IPS-18c (cell line): ENCODE measurements around the gene CHRM2.
"Not testable (repeated sequence)": the region's sequence is repeated elsewhere in the genome, so short reads cannot be mapped to it uniquely, and the experiment has no call there.

Experiments used
- H3K4me3 ChIP-seq: 2 replicates; pipeline ENCODE4 v1.7.0; 2013; ENCODE audit warnings: low read depth, mild to moderate bottlenecking, low read length, moderate library complexity; ENCODE audit not compliant: insufficient read depth
- H3K9me3 ChIP-seq: one replicate; pipeline ENCODE4 v1.6.1; 2013; ENCODE audit warnings: mild to moderate bottlenecking, low read length, moderate library complexity; ENCODE audit not compliant: control insufficient read depth, insufficient read depth

The CHRM2 gene

DNA sequence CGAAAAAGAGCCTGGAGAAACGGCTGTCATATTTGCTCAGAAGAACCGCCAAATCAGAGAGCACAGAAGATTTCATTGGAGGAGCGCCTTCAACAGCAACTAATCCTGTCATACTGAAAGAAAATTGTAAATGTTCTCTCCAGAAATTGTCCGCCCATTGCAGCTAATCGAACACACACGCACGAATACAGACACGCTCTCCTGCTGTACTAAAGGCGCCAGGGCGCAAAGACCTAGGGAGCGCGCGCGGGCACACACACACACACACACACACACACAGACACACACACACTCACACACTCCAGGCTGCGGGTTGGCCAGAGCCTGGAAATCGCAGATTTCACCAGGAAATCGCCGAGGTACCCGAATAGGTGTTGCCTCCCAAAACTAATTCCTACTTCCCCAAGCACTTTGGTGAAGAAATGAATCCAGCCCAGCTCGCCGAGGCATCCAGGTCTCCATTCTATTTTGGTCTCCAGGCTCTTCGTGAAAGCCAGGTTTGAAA, at the start of gene CHRM2:
Gene CHRM2, plus strand, starts transcription at position 157 of the 505 bp plus-strand sequence. CDS start 146,214 bp downstream, outside the sequence.
- H3K4me3 ChIP-seq, result peak within 1 kb of the TSS; percentile 61
- peaks cover 2% of the 10 kb centered on the region for H3K9me3 ChIP-seq

DNA sequence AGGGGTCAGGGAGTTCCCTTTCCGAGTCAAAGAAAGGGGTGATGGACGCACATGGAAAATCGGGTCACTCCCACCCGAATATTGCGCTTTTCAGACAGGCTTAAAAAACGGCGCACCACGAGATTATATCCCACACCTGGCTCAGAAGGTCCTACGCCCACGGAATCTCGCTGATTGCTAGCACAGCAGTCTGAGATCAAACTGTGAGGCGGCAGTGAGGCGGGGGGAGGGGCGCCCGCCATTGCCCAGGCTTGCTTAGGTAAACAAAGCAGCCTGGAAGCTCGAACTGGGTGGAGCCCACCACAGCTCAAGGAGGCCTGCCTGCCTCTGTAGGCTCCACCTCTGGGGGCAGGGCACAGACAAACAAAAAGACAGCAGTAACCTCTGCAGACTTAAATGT, 37.1 kb upstream of the CHRM2 start:
- H3K9me3 ChIP-seq, H3K4me3 ChIP-seq: not testable (repeated sequence)

DNA sequence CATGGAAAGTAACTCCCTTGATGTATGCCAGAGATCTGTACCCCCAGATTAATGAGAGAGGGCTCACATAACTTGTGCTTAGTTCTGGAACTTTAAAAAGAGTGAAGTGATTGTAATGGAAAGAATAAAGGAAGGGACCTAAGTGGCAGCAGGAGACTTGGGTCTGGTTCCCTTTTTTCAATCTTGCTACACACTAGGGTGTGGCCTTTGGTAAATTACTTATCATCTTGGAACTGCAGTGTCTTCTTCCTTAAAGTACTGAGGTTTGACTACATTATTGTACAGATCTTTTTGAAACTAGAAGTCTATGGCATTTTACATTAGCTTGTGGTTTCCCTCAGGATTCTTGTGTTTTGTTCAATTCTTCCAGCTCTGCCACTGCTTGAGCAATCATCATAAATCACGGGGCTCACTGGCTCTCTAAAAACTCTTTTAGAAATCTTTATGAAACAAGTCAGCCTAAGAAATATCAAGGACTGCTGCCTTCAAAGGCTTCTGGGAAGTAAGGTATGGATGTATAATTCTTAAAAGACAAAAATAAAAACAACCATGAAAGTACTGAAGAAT, 22.5 kb upstream of the CHRM2 start:
- Histone ChIP-seq H3K4me3 (no peak overlapping the region), H3K9me3 (no peaks in the 10 kb centered on the region)

DNA sequence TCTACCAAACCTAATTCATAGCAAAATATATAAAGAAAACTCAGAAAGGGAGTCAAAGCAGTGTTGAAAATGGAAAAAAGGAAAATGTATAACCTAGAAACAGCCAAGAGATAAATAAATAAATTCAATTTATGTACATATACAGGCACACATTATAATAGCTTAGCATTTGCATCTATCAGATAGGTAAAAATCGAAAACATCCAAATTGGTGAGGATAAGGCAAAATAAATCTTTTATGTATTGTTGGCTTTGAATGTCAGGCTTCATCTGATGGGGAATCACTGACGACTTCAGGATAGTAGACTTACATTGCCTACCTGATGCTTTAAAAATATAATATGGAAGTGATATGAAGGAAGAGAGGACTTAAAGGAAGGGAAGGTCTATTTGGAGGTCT, 20.6 kb upstream of the CHRM2 start:
- H3K4me3 ChIP-seq, result no peak overlapping the region
- H3K9me3 ChIP-seq, result no peaks in the 10 kb centered on the region

DNA sequence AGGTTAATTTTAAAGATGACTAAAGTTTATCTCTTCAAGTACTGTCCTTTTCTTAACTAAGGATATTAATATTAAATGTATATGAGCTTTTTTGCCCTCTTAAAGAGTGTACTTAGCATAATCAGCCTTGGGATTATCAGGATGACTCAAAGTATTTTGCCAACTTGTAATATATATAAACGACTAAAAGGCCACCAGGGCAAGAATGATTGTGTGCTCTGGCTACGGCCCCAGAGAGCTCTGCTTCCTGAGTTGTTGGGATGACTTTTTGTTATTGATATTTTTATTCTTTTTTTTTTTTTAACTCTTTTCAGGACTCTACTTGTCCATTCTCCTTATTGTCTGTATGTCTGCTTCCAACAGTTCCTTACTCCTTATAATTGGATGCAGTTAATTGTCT, 14.8 kb upstream of the CHRM2 start:
- H3K4me3 ChIP-seq, result no peak overlapping the region
- H3K9me3 ChIP-seq, result no peaks in the 10 kb centered on the region

DNA sequence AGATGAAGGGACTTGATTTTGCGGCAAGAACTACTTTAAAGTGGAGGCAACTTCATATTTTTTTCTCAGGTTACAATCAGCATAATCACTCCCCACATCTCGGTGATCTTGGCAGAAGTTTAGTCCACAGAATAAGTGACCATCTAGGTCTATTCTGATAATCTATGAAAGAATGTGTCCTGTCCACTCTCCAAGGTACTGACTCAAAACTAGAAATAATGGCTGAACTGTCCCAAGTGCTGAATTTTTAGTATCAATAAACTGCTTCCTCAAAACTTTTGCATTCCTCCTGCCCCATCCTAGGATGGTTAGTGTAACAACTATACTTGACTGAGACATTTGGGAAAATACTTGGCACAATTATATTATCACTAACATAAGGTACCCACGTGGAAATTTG, 10.9 kb upstream of the CHRM2 start:
- no peak overlapping the region for H3K4me3 ChIP-seq
- H3K9me3 ChIP-seq, result no peaks in the 10 kb centered on the region

DNA sequence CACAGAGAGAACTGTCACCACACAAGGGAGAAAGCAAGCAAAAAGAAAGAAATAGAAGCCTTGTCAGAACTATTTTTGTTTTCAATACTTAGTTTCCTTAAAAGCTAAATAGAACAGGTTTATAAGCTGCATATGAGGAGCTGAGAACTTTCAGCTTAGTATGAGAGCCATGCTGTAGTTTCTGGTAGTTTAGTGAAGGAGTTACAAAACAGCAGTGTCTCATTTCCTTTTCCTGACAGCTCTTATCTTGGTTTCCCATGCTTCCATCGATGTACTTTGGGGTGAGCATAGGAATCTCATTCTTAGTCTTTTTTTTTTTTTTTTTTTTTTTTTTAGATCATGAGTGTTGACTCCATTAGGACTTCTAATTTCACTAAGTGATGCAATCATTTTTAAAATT, 8.6 kb upstream of the CHRM2 start:
- Histone ChIP-seq H3K4me3 (no peak overlapping the region), H3K9me3 (no peaks in the 10 kb centered on the region)

DNA sequence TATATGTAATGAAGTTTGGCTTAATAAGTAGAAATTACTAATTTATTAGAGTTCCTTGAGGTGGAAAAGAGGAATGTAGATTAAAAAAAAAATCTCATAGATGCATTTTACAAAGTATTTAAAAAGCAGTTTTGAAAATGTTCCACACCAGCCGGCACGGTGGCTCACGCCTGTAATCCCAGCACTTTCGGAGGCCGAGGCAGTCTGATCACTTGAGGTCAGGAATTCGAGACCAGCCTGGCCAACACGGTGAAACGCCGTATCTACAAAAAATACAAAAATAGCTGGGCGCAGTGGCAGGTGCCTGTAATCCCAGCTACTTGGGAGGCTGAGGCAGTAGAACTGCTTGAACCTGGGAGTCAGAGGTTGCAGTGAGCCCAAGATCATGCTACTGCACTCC, 3.2 kb upstream of the CHRM2 start:
- Histone ChIP-seq H3K9me3 (no peaks in the 10 kb centered on the region), H3K4me3 (no peak overlapping the region)

DNA sequence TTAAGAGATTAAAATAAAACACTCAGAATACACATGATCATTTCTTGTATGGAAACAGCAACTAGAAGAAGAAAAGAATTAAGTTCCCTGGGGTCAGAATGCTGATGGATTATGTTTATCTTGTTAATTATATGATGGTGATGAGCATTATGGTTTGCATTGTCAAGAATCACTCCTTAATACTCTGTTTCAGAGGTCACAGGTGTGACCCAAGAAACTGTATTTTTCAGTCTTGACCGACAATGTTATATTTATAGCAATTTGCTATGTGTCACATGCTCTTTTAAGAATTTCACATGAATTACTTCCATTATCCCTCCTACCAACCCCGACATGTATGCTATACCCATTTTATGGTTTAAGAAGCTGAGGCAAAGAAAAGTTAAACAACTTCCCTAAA, 2.7 kb upstream of the CHRM2 start:
- Histone ChIP-seq H3K4me3 (no peak overlapping the region), H3K9me3 (peaks cover 1% of the 10 kb centered on the region)

DNA sequence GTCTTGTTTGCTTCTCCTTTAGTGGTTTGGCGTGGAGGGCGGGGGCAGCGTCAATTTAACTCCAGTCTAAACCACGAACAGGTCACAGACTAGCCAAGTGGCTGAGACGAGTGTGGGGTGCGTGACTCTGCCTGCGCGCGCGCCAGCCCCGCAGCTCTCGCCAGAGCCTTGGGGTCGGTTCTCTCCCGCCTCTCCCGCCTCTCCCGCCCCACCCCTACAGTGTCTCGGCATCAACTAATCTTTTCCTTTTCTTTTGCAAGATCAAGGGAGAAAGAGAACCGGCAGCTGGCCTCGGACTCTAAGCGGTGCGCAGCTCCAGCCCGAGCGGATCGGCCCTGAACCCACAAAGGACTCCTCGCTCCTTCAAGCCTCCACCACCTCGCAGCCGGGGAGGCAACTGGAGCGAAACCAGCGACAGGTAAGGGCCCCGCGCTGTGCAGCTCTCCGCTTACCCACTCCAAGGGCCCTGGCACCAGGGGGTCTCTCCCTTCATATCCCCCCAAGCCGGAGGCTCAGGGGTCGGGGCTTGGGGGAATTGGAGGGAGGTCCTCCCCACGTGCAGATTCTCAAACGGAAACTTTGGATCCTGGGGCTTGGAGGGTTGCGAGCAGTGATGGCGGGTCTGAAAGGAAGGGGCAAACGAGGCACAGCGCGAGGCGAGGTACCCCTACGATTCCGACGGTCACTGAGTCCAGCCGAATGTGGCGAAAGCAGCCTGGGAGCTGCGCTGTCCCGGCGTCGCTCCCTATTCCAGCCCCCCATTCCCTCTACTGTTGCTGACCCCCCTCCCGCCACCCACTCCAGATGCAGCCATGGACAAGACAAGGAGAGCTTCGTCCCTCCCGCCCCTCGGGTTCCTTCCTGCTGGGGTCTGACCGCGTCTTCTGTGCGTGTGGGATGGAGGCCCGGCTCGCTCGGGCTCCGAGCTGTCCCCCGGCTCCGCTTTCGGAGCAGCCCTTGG, 829 bp downstream of the CHRM2 start:
- Histone ChIP-seq H3K4me3 (peak overlapping the region; percentile 61), H3K9me3 (peaks cover 2% of the 10 kb centered on the region)

DNA sequence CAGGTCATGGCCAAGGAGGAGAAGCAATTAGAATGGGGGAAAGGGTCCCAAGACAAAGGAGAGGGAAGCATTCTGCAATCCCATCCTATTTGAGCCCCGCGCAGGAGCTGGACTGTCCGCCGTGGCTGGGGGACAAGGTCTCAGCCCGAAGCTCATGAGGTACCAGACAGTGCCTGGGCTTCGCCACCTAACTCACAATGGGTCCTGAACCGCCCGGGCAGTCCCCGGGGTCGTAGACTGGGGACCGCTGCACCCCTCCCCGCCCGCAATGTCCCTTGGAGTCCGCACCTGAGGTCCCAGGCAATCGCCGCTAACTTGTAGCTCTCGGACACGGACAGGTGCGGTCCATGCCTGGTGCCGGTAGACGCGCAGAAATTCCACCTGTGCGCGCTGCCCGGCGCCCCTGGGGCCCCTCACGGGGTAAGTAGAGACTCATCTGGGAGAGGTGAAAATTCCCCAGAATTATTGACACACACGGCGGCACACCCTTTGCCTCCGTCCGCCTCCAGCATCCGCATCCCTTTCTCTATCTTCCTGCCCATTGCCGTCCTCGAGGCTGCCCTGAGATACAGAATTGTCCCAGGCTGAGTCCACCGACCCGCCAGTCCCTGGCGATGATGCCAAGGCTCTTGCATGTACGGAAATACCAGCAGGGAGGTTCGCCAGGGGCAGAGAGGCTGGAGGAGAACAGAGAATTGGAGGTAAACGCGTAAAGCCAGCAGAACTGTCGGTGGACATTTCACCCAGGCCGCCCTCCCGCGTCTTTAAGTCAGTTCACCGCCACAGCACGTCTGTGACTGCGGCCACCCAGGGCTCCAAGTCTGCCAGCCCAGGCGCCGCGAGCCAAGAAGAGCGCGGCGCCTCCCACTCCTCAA, 1.8 kb downstream of the CHRM2 start:
- H3K4me3 ChIP-seq, result peak overlapping the region; percentile 61
- H3K9me3 ChIP-seq, result peaks cover 2% of the 10 kb centered on the region

DNA sequence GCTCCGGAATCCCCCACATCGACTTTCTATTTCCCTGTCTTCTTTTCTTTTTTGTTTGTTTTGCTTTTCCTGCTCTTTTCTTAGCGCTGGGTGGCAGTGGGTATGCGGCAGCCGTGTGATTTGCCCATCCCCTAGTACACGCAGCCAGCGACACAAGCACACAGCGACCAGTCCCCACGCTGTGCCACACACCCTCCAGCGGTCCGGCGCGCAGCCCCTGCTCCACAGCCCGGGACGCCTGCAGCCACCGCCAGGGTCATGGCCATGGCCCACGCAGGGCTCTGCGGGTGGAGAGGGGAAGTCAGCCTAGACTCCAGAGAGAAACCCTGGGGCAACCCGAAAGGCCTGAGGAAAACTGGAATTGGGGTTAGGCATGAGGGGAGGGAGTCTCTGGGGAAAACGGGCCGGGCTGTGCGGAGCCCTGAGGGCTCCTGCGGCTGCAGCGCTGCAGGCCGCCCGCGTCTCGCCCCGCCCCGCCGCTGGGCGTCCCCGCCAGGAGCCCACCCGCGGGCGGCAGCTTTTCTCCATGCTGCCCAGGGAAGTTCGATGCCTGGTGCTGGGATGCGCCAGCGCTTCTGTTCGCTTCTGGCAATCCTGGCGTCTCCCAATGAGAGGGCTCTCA, 2.5 kb downstream of the CHRM2 start:
- Histone ChIP-seq H3K4me3 (peak overlapping the region; percentile 61), H3K9me3 (peaks cover 2% of the 10 kb centered on the region)

DNA sequence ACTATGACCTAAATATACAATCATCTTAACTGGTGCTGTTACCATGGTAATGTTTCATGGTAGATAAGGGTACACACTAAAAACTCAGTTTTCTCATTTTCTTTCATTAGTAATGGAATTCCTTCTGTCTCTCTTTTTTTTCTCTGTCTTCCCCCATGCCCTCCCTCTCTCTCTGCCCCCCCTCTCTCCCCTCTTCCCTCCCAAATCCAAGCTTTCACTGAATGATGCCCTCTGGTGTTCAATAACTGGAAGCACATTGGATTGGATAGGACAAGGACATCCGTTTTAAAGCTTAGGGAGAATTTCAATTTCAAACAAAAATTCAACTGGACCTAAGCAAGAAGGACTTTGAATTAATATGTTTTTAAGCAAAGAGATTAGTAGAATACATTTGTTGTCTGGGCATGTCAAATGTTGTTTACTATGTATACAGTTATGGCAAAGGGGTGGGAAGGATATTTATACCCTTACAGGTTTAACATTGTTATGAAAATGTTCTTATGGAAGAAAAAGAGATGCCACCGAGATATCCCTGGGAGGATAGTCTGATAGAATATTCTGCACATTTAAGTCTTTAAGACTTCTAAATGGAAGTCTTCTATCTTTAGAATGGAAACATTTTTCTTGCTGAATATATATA, 6.1 kb downstream of the CHRM2 start:
- Histone ChIP-seq H3K4me3 (no peak overlapping the region), H3K9me3 (peaks cover 2% of the 10 kb centered on the region)

DNA sequence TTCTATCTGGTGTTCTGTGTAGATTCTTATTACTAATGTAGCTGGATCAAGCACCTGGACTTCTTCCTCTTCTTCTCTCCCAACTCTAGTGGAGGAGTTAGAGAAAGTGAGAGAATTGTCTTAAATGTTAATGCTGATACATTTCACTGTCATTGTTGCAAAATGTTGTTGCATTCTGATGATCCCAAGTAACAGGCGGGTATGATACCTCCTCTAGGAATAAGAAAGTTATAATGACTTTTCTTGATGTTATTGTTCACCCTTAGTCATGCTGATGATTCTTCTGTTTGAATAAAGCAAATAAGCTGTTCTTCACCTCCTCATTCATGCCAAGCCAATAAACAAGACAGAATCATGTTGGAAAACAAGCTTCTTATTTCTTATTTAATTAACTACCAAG, 9.1 kb downstream of the CHRM2 start:
- no peak overlapping the region for H3K4me3 ChIP-seq
- no peaks in the 10 kb centered on the region for H3K9me3 ChIP-seq

DNA sequence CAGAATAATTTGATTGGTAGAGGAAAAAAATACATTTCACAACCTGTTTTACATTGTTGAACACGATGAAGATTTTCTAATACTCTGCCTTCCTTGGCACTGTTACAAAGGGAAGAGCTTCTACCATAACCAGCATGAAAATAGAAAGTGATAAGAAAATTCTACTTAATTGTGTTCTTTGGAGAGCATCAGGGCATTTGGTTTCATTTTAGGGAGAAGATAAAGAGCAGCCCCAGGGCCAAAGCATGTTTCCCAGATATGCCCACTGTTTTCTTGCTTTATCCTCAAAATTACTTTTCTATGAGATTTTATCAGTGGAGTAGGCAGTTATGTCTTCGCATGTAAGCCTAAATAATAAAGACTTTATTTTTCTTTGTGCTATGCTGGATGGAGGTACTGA, 9.5 kb downstream of the CHRM2 start:
- Histone ChIP-seq H3K4me3 (no peak overlapping the region), H3K9me3 (no peaks in the 10 kb centered on the region)

DNA sequence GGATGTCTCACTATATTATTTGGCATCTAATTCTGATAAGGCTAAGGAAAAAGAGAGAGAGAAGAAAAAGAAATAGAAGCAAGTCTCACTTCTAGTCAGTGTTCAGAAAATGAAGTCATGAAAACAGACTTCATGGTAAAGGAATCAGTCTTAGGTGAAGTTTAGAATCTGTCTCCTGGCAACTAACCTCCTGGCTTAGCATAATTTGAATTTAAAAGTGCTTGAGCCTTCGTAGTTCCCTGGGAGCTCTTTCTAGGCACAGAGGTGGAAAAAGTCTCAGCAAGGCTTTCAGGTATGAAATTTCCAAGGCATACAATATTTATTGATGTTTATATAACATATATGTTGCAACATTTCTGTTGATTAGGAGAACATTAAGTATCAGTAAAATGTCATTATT, 10.4 kb downstream of the CHRM2 start:
- no peaks in the 10 kb centered on the region for H3K9me3 ChIP-seq
- no peak overlapping the region for H3K4me3 ChIP-seq

DNA sequence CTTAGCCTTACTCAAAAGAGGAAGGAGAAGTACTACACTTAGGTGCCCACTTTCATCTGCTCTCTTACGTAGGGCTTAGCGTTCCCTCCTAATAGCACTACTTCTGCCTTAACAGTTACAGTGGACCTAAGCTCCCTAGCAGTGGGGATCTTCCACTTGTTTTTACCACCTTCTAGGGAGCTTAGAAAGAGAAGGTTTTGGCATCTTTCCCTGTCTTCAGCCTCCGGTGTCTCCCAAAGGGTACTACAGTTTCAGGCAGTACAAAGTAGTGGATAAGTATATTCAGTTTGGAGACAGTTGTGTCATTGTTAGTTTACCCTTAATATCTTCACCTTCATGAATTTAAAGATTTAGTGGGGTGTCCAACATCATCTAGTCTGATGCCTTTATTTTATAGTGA, 14.6 kb downstream of the CHRM2 start:
- no peaks in the 10 kb centered on the region for H3K9me3 ChIP-seq
- H3K4me3 ChIP-seq, result no peak overlapping the region
